Subcutaneous abdominal adipose tissue (tissue), 5 donors: ENCODE data around the gene SMIM41.

Source experiments
- H3K27ac ChIP-seq: one replicate; pipeline ENCODE4 v1.7.0; 2013; ENCODE audit warnings: low read depth, mild to moderate bottlenecking, inconsistent platforms, low read length, moderate library complexity
- H3K27me3 ChIP-seq, 5 donors: one replicate each; pipeline ENCODE4 v1.7.0; 2013; ENCODE audit warnings: low read length in 5 of 5, inconsistent platforms in 1 of 5; ENCODE audit not compliant: control insufficient read depth in 5 of 5, insufficient read depth in 4 of 5
- H3K36me3 ChIP-seq, 5 donors: one replicate each; pipeline ENCODE4 v1.7.0; 2013; ENCODE audit warnings: low read length in 5 of 5; ENCODE audit not compliant: control insufficient read depth in 5 of 5, insufficient read depth in 5 of 5
- H3K4me1 ChIP-seq, 5 donors: one replicate each; pipeline ENCODE4 v1.7.0; 2013; ENCODE audit warnings: low read length in 5 of 5, mild to moderate bottlenecking in 3 of 5, moderate library complexity in 1 of 5; ENCODE audit not compliant: control insufficient read depth in 5 of 5, insufficient read depth in 5 of 5
- H3K4me3 ChIP-seq, 5 donors: one replicate each; pipeline ENCODE4 v1.7.0; 2013; ENCODE audit warnings: low read length in 5 of 5, low read depth in 1 of 5
- H3K9ac ChIP-seq, 5 donors: one replicate each; pipeline ENCODE4 v1.7.0; 2013; ENCODE audit warnings: low read length in 5 of 5, mild to moderate bottlenecking in 4 of 5, moderate library complexity in 3 of 5
- H3K9me3 ChIP-seq, 5 donors: one replicate each; pipeline ENCODE4 v1.7.0; 2013; ENCODE audit warnings: low read length in 5 of 5; ENCODE audit not compliant: control insufficient read depth in 5 of 5
- donor health status: healthy.
- donor health status: healthy.
- donor health status: healthy.
- donor health status: healthy.
- donor health status: healthy.

Gene SMIM41

DNA sequence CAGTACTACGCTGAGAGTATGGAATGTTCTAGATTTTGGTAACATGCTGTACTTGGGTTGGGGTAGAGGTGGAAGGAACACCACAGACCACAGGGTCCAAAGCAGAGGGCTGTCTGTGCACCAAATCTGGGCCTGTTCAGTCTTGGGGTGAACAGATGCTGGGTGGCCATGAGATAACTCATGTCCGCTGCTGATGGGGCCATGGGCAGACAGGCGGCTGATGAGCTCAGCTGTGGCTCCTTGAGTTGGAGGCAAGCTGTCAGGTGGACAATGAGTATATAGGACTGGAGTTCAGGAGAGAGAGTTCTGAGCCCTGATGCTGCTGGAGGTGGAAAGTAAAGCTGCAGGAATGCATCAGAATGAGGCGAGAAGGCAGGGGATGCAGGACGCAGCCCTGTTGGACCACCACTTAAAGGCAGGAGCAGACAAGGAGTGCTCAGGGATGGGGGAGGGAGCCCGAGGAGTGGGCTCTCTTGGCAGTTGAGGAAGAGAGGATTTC, 6.2 kb downstream of the SMIM41 start:
- Histone ChIP-seq H3K9me3 (no peaks in the 10 kb centered on the region), H3K27me3 (peaks cover 20 to 51% (median 21%) of the 10 kb centered on the region in 5 donors), H3K36me3 (no peaks in the 10 kb centered on the region), H3K4me1 (peaks cover 4 to 26% (median 16%) of the 10 kb centered on the region in 5 donors), H3K9ac (no peak overlapping the region), H3K4me3 (no peak overlapping the region), H3K27ac (no peak overlapping the region)

DNA sequence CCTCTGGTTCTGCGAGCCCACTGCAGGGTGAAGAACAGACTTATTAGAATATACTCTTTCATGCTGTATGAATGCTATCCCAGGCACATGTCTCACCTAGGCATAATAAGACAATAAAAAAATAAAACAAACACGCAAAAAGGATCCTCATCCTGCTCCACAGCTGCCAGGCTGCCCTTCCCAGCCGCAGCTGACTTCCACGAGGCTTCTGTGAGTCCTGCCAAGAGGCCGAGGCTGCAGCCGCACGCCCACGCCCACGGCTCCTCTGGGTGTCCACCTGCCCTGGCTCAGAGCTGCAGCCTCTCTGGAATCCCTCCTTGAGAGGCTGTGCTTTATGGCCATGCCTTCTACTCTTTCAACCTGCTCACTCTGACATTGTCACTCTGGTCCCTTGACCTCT, 6.9 kb downstream of the SMIM41 start:
- Histone ChIP-seq H3K27ac (no peak overlapping the region), H3K4me3 (no peak overlapping the region), H3K27me3 (peaks cover 21 to 56% (median 25%) of the 10 kb centered on the region in 5 donors), H3K36me3 (no peaks in the 10 kb centered on the region), H3K4me1 (peaks cover 4 to 21% (median 15%) of the 10 kb centered on the region in 5 donors), H3K9ac (no peak overlapping the region), H3K9me3 (no peaks in the 10 kb centered on the region)

DNA sequence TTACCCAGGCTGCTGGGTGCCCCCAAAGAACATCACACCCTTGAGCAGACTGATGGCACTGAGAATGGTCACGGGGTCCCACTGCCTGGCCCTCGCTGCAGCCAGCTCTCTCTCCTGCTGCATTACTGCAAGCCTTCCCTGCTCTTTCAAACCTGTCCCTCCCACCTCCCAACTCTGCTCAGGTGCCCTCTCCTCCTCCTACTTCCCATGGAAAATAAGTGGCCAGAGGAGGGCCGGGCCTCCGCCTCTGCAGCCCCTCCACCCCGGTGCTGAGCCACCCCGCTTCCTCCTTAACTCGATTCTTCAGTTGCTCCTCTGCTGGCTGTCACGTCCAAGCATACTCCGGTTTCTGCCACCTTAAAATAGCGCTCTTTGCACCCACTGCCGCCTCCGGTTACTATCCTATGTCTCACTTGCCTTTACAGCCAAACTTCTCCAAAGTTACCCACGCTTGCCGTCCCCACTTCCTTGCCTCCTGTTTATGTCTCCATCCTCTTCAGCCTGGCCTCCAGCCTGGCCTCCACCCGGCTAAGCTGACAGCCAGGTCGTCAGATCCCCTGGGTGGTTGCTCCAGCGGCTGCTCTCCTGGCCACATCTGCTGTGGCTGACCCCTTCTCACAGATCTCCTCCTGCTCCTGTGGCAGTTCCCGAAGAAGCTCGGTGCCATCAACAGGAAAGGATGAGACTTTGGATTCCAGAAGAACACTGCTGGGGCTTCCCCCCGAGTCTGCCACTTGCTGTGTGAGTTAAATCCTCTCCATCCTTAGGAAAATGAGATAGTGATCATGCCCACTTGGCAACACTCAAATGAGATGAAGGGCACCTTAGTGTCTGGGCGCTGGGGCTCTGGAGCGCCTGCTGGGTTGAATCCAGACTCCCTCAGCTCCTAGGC, 7.7 kb downstream of the SMIM41 start:
- Histone ChIP-seq H3K9me3 (no peaks in the 10 kb centered on the region), H3K27ac (no peak overlapping the region), H3K4me1 (peaks cover 0 to 13% (median 6%) of the 10 kb centered on the region in 5 donors), H3K27me3 (peaks cover 21 to 58% (median 29%) of the 10 kb centered on the region in 5 donors), H3K36me3 (no peaks in the 10 kb centered on the region), H3K9ac (no peak overlapping the region), H3K4me3 (no peak overlapping the region)

DNA sequence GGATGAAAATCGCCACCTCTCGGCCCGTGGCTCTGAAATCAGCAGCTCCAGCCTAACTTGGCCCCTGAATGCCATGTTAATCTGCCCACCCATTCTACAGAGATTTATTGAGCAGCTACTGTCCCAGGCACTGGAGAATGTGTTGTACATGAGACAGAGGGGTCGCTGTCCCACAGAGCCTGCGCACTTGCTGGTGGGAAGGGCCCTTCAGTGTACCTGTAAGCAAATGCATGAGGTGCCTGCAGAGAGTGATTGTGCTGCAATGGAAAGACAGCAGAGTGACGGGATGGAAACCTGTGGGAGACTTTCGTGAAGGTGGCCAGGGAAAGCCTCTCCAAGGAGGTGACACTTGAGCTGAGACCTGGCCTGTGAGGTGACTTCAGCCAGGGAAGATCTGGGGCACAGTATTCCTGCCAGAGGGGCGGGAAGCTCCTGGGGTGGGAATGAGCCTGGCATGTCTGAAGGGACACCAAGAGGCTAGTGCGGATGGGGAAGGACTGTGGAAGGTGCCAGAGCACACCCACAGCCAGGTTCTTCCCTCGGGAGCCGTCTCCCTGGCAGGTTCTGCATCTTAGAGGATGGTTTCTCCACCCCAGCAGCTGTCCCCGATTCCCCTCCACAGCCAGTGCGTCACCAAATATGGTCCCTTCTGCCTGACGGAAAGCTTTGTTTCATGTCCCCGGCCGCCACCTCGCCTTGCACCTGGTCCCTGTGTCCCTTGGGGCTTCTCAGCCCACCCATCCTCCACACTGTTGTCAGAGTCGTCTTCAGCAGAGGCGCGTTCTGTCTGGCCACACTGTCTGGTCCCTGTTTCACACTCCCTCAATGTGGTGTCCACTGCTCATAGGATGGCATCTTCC, 8.7 kb downstream of the SMIM41 start:
- H3K9me3 ChIP-seq: no peaks in the 10 kb centered on the region
- H3K4me3 ChIP-seq: no peak overlapping the region
- H3K36me3 ChIP-seq: no peaks in the 10 kb centered on the region
- peaks cover 0 to 3% (median 2%) of the 10 kb centered on the region in 5 donors for H3K4me1 ChIP-seq
- no peak overlapping the region for H3K27ac ChIP-seq
- peaks cover 21 to 59% (median 29%) of the 10 kb centered on the region in 5 donors for H3K27me3 ChIP-seq
- H3K9ac ChIP-seq: no peak overlapping the region

DNA sequence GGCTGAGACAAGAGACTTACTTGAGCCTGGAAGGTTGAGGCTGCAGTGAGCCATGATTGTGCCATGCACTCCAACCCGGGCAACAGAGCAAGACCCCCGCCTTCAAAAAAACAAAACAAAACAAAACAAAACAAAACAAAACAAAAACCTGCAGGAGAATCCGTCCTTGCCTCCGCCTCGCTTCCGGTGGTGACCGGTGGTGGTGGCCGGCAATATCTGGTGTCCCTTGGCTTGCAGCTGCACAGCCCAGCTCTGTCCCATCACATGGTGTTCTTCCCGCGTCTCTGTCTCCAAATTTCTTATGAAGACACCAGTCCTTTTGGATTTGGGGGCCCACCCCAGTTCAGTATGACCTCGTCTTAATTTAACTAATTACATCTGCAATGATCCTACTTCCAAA, 10.0 kb downstream of the SMIM41 start:
- Histone ChIP-seq H3K4me1 (no peaks in the 10 kb centered on the region), H3K36me3 (no peaks in the 10 kb centered on the region), H3K4me3 (no peak overlapping the region), H3K9ac (no peak overlapping the region), H3K27me3 (peaks cover 21 to 59% (median 31%) of the 10 kb centered on the region in 5 donors), H3K27ac (no peak overlapping the region), H3K9me3 (peaks cover 0 to 2% (median 0%) of the 10 kb centered on the region in 5 donors)

- H3K27me3 ChIP-seq: peaks cover 21 to 57% (median 30%) of the 10 kb centered on the region in 5 donors
- no peak overlapping the region for H3K27ac ChIP-seq
- H3K4me1 ChIP-seq: no peaks in the 10 kb centered on the region
- peaks cover 0 to 3% (median 0%) of the 10 kb centered on the region in 5 donors for H3K9me3 ChIP-seq
- no peak overlapping the region for H3K9ac ChIP-seq
- H3K4me3 ChIP-seq: no peak overlapping the region
- no peaks in the 10 kb centered on the region for H3K36me3 ChIP-seq
Measured at GRCh38 chr12:52090291-52090690, 10.8 kb downstream of the SMIM41 start.

DNA sequence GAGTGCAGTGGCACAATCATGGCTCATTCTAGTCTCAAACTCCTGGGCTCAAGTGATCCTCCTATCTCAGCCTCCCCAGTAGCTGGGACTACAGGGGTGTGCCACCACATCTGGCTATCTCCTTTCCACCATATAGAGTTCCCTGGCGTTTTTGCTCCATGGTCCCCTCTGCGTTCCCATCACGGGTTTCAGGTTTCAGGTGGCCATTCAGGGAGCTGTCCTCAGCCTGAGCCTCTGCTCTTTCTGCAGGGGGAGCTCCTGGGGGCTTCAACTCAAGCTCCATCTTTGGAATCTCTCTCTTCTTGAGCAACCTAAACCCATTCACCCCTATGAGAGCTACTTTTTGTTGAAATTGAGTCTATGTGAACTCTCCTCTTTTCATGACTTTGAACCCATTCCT, 11.6 kb downstream of the SMIM41 start:
- H3K9me3 ChIP-seq: peaks cover 0 to 3% (median 0%) of the 10 kb centered on the region in 5 donors
- H3K27me3 ChIP-seq: peaks cover 21 to 51% (median 29%) of the 10 kb centered on the region in 5 donors
- no peaks in the 10 kb centered on the region for H3K4me1 ChIP-seq
- H3K27ac ChIP-seq: no peak overlapping the region
- H3K36me3 ChIP-seq: no peaks in the 10 kb centered on the region
- H3K9ac ChIP-seq: no peak overlapping the region
- no peak overlapping the region for H3K4me3 ChIP-seq

GRCh38 chr12:52091869-52092268, 12.4 kb downstream of the SMIM41 start:
- peaks cover 0 to 3% (median 0%) of the 10 kb centered on the region in 5 donors for H3K9me3 ChIP-seq

GRCh38 chr12:52093346-52093745, 13.8 kb downstream of the SMIM41 start:
- Histone ChIP-seq H3K27ac (no peak overlapping the region), H3K27me3 (peaks cover 16 to 34% (median 18%) of the 10 kb centered on the region in 5 donors), H3K9me3 (peaks cover 0 to 3% (median 0%) of the 10 kb centered on the region in 5 donors), H3K4me1 (no peaks in the 10 kb centered on the region), H3K9ac (no peak overlapping the region), H3K36me3 (no peaks in the 10 kb centered on the region), H3K4me3 (no peak overlapping the region)

More at GRCh38 chr12:52091869-52092268, 12.4 kb downstream of the SMIM41 start:
- Histone ChIP-seq H3K27me3 (peaks cover 21 to 44% (median 23%) of the 10 kb centered on the region in 5 donors), H3K4me1 (no peaks in the 10 kb centered on the region), H3K9ac (no peak overlapping the region), H3K4me3 (no peak overlapping the region), H3K27ac (no peak overlapping the region), H3K36me3 (no peaks in the 10 kb centered on the region)
